Activated T-helper 1 cell treated with anti-CD3 and anti-CD28 coated beads, Interleukin-2, amount 50 U/mL, for 16 hours (primary cell): ENCODE data around the gene CRYM.
"Not testable (repeated sequence)": the region's sequence is repeated elsewhere in the genome, so short reads cannot be mapped to it uniquely, and the experiment has no call there.

ENCODE experiments used
- DNase-seq, 2 donors: peaks; one replicate each; pipeline ENCODE4 v3.0.0-alpha.2; 2020; ENCODE audit warnings: low read depth in 1 of 2, low spot score in 1 of 2

CRYM gene

GRCh38 chr16:21277927-21278706 is at the start of gene CRYM:
TSS of gene CRYM (minus strand) at chr16:21278290. CDS start at chr16:21278251, 39 bp downstream.
- no peak for DNase-seq

- DNase-seq: no peak
Measured at GRCh38 chr16:21327046-21327445, 49.0 kb upstream of the CRYM start.

GRCh38 chr16:21326459-21326858 is 48.4 kb upstream of the CRYM start:
- no peak for DNase-seq

- DNase-seq: no peak
Measured at GRCh38 chr16:21324267-21324666, 46.2 kb upstream of the CRYM start.

- DNase-seq: not testable (repeated sequence)
Measured at GRCh38 chr16:21322251-21322650, 44.2 kb upstream of the CRYM start.

- no peak for DNase-seq
Measured at GRCh38 chr16:21321736-21322135, 43.6 kb upstream of the CRYM start.

- no peak for DNase-seq
Measured at GRCh38 chr16:21314339-21314738, 36.2 kb upstream of the CRYM start.

GRCh38 chr16:21312863-21313372 is 34.8 kb upstream of the CRYM start:
- DNase-seq: not testable (repeated sequence)

- DNase-seq: not testable (repeated sequence)
Measured at GRCh38 chr16:21312046-21312445, 34.0 kb upstream of the CRYM start.

GRCh38 chr16:21306712-21307111 is 28.6 kb upstream of the CRYM start:
- not testable (repeated sequence) for DNase-seq

- no peak for DNase-seq
Measured at GRCh38 chr16:21302898-21303528, 24.9 kb upstream of the CRYM start.

- no peak for DNase-seq
Measured at GRCh38 chr16:21302454-21302853, 24.4 kb upstream of the CRYM start.

GRCh38 chr16:21301895-21302291 is 23.8 kb upstream of the CRYM start:
- DNase-seq: no peak

- peak in 1 of 2 donors; percentile 6 for DNase-seq
Measured at GRCh38 chr16:21301168-21301894, 23.2 kb upstream of the CRYM start.

GRCh38 chr16:21300309-21301167 is 22.4 kb upstream of the CRYM start:
- DNase-seq: no peak

GRCh38 chr16:21289789-21290188 is 11.7 kb upstream of the CRYM start:
- not testable (repeated sequence) for DNase-seq

- no peak for DNase-seq
Measured at GRCh38 chr16:21285314-21285713, 7.2 kb upstream of the CRYM start.

GRCh38 chr16:21284414-21284813 is 6.3 kb upstream of the CRYM start:
- DNase-seq: no peak

GRCh38 chr16:21283521-21284289 is 5.6 kb upstream of the CRYM start:
- no peak for DNase-seq
